ENCODE measurements around the gene RAB23.

Gene RAB23

DNA sequence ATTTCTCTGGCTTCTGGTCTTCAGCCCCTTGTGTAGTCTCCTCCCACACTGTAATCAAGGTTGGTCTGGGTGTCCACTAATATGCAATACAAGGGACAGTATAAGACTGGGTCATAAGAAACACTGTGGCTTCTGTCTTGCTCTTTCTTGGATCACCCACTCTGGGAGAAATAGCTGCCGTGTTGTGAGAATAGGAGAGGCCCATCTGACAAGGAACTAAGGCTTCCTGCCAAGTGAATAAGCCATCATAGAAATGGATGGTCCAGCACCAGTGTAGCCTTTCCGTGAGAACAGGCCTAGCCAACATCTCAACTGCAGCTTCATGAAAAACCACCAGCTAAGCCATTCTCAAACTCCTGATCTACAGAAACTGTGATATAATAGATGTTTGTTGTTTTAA is 26.6 kb downstream of the RAB23 start:
- TF ChIP-seq EZH2phosphoT487 (IDR thresholded peaks at IDR 0.05; ENCODE audit: borderline replicate concordance): no peak
- TF ChIP-seq, protein P1, sequence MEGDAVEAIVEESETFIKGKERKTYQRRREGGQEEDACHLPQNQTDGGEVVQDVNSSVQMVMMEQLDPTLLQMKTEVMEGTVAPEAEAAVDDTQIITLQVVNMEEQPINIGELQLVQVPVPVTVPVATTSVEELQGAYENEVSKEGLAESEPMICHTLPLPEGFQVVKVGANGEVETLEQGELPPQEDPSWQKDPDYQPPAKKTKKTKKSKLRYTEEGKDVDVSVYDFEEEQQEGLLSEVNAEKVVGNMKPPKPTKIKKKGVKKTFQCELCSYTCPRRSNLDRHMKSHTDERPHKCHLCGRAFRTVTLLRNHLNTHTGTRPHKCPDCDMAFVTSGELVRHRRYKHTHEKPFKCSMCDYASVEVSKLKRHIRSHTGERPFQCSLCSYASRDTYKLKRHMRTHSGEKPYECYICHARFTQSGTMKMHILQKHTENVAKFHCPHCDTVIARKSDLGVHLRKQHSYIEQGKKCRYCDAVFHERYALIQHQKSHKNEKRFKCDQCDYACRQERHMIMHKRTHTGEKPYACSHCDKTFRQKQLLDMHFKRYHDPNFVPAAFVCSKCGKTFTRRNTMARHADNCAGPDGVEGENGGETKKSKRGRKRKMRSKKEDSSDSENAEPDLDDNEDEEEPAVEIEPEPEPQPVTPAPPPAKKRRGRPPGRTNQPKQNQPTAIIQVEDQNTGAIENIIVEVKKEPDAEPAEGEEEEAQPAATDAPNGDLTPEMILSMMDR (conservative IDR thresholded peaks at IDR 0.05; ENCODE audit: low read length): no peak
- H3K9ac ChIP-seq (ENCODE audit: low read depth, low read length, poor library complexity, severe bottlenecking): no peak overlapping the region
- no peak overlapping the region for H2AFZ ChIP-seq (ENCODE audit: low read length)
- H4K20me1 ChIP-seq (ENCODE audit: insufficient read depth, low read length, poor library complexity, severe bottlenecking): no peaks in the 10 kb centered on the region
- no peaks in the 10 kb centered on the region for H3K9me2 ChIP-seq (replicated peaks; ENCODE audit: low read depth, low read length)
- H3K9me3 ChIP-seq (ENCODE audit: insufficient read depth, low read depth, low read length): no peaks in the 10 kb centered on the region
- H3K4me3 ChIP-seq (ENCODE audit: low read length, poor library complexity, severe bottlenecking): no peak overlapping the region
- no peaks in the 10 kb centered on the region for H3K4me1 ChIP-seq (ENCODE audit: insufficient read depth, low read length, poor library complexity, severe bottlenecking)
- peaks cover 24% of the 10 kb centered on the region; the same call in 1 of the 2 replicates for H3K36me3 ChIP-seq (ENCODE audit: insufficient read depth, low read length)
- H3K27me3 ChIP-seq (ENCODE audit: insufficient read depth, low read length, poor library complexity, severe bottlenecking): no peaks in the 10 kb centered on the region
- H3K4me2 ChIP-seq (ENCODE audit: low read depth, low read length, poor library complexity, severe bottlenecking): no peak overlapping the region
- H3F3A ChIP-seq (ENCODE audit: low read depth): no peaks in the 10 kb centered on the region
- H3K79me2 ChIP-seq (ENCODE audit: insufficient read depth, low read length): no peaks in the 10 kb centered on the region

DNA sequence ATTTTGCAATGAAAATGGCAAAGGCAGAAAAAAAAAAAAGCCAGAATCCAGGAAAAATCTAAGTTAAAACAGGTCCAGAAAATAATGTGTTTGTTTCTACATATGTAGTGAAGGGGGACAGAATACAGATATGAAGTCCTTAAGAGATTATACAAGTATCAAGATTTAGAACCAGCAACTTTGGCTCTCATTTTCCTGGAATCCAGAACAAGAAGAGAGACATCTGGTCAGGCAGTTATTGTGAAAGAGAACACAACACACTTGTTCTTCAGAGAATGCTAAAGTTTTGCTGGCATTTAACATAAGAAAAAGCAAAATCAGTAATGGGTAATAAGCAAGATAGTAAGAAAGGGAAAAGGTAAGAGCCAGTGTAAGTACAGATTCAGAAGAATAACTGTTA is 28.9 kb downstream of the RAB23 start:
- Histone ChIP-seq H3K9ac (ENCODE audit: low read depth, low read length, poor library complexity, severe bottlenecking) (no peak overlapping the region), H3K36me3 (ENCODE audit: insufficient read depth, low read length) (peaks cover 38% of the 10 kb centered on the region; the same call in 1 of the 2 replicates), H3K9me2 (replicated peaks; ENCODE audit: low read depth, low read length) (no peaks in the 10 kb centered on the region), H3F3A (ENCODE audit: low read depth) (no peaks in the 10 kb centered on the region), H3K4me1 (ENCODE audit: insufficient read depth, low read length, poor library complexity, severe bottlenecking) (no peaks in the 10 kb centered on the region), H3K27me3 (ENCODE audit: insufficient read depth, low read length, poor library complexity, severe bottlenecking) (no peaks in the 10 kb centered on the region), H3K4me2 (ENCODE audit: low read depth, low read length, poor library complexity, severe bottlenecking) (no peak overlapping the region), H3K4me3 (ENCODE audit: low read length, poor library complexity, severe bottlenecking) (no peak overlapping the region), H3K79me2 (ENCODE audit: insufficient read depth, low read length) (no peaks in the 10 kb centered on the region), H2AFZ (ENCODE audit: low read length) (no peak overlapping the region), H3K9me3 (ENCODE audit: insufficient read depth, low read depth, low read length) (no peaks in the 10 kb centered on the region), H4K20me1 (ENCODE audit: insufficient read depth, low read length, poor library complexity, severe bottlenecking) (no peaks in the 10 kb centered on the region)
- TF ChIP-seq, protein P1 (conservative IDR thresholded peaks at IDR 0.05; ENCODE audit: low read length): no peak
- TF ChIP-seq EZH2phosphoT487 (IDR thresholded peaks at IDR 0.05; ENCODE audit: borderline replicate concordance): no peak

DNA sequence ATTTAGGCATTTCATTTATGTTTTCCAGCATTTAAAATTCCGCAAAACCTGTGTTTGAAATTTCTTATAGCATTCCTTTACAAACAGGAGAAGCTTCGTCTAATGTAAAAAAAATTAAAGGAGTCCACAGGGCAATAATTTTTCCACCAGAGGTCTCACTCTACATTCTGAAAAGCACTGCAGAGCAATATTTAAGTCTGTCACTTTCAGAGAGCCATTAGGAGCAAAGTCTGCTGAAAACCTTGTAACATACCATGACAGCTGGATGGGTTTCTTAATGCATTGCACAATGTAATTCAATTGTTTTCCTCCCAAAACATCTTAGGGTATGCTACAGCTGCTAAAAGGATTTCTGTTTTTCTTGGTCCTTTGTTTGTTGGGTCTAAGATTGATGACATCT is 32.0 kb downstream of the RAB23 start:
- Histone ChIP-seq H3K9ac (ENCODE audit: low read depth, low read length, poor library complexity, severe bottlenecking) (no peak overlapping the region), H3K4me2 (ENCODE audit: low read depth, low read length, poor library complexity, severe bottlenecking) (no peak overlapping the region), H3K27me3 (ENCODE audit: insufficient read depth, low read length, poor library complexity, severe bottlenecking) (no peaks in the 10 kb centered on the region), H3K9me3 (ENCODE audit: insufficient read depth, low read depth, low read length) (no peaks in the 10 kb centered on the region), H4K20me1 (ENCODE audit: insufficient read depth, low read length, poor library complexity, severe bottlenecking) (no peaks in the 10 kb centered on the region), H3F3A (ENCODE audit: low read depth) (no peaks in the 10 kb centered on the region), H3K36me3 (ENCODE audit: insufficient read depth, low read length) (peaks cover 51% of the 10 kb centered on the region; the same call in 1 of the 2 replicates), H3K4me1 (ENCODE audit: insufficient read depth, low read length, poor library complexity, severe bottlenecking) (no peaks in the 10 kb centered on the region), H3K9me2 (replicated peaks; ENCODE audit: low read depth, low read length) (no peaks in the 10 kb centered on the region), H3K79me2 (ENCODE audit: insufficient read depth, low read length) (0 out of 2 replicates have a peak, but pooled peaks cover 5% of the 10 kb centered on the region), H3K4me3 (ENCODE audit: low read length, poor library complexity, severe bottlenecking) (no peak overlapping the region), H2AFZ (ENCODE audit: low read length) (no peak overlapping the region)
- TF ChIP-seq, protein P1 (conservative IDR thresholded peaks at IDR 0.05; ENCODE audit: low read length): peak; percentile 62
- no peak for TF ChIP-seq EZH2phosphoT487 (IDR thresholded peaks at IDR 0.05; ENCODE audit: borderline replicate concordance)

Data from Loucy (cell line).